WERI-Rb-1 (cell line): ENCODE measurements around the gene TLK1.

Source experiments
- DNase-seq: peaks from one replicate; pipeline ENCODE4 v3.0.0-alpha.2; 2020
- H3K27ac ChIP-seq: fragments of 250-450 bp; sonication (Bioruptor Pico); 2 replicates; pipeline ENCODE4 v1.5.1; 2020; ENCODE audit warnings: mild to moderate bottlenecking, moderate library complexity
- H3K27me3 ChIP-seq: fragments of 250-450 bp; sonication (Bioruptor Pico); 2 replicates; pipeline ENCODE4 v1.5.1; 2021; ENCODE audit warnings: mild to moderate bottlenecking, low read depth, moderate library complexity; ENCODE audit not compliant: insufficient read depth, severe bottlenecking
- H3K36me3 ChIP-seq: fragments of 250-450 bp; sonication (Bioruptor Pico); 2 replicates; pipeline ENCODE4 v1.5.1; 2020; ENCODE audit warnings: mild to moderate bottlenecking, moderate library complexity
- H3K4me3 ChIP-seq: 2 replicates; pipeline ENCODE4 v1.5.1; 2011; ENCODE audit warnings: low read depth, mild to moderate bottlenecking, control low read depth, low read length
- H3K9me3 ChIP-seq: fragments of 250-450 bp; sonication (Bioruptor Pico); 2 replicates; pipeline ENCODE4 v1.5.1; 2021; ENCODE audit warnings: mild to moderate bottlenecking, moderate library complexity; ENCODE audit not compliant: severe bottlenecking
- CTCF ChIP-seq: IDR thresholded peaks from 2 replicates; pipeline ENCODE4 v1.5.1; 2011; ENCODE audit warnings: low read depth, mild to moderate bottlenecking, control low read depth, inconsistent platforms, low read length

The TLK1 gene

GRCh38 chr2:171159372-171160118 is 1.1 kb downstream of the TLK1 start:
- Histone ChIP-seq H3K27me3 (no peaks in the 10 kb centered on the region), H3K9me3 (no peaks in the 10 kb centered on the region), H3K36me3 (no peaks in the 10 kb centered on the region), H3K27ac (peak overlapping the region; percentile 98), H3K4me3 (peak overlapping the region; percentile 63)
- peak; percentile 41; the same call in 1 of the 2 replicates for TF ChIP-seq CTCF
- DNase-seq: peak; percentile 70

GRCh38 chr2:171158790-171159371 is 1.8 kb downstream of the TLK1 start:
- peak overlapping the region; percentile 98 for H3K27ac ChIP-seq
- H3K27me3 ChIP-seq: no peaks in the 10 kb centered on the region
- no peaks in the 10 kb centered on the region for H3K9me3 ChIP-seq
- no peak for TF ChIP-seq CTCF
- peak overlapping the region; percentile 63 for H3K4me3 ChIP-seq
- DNase-seq: no peak
- no peaks in the 10 kb centered on the region for H3K36me3 ChIP-seq

GRCh38 chr2:171158036-171158789 is 2.5 kb downstream of the TLK1 start:
- no peaks in the 10 kb centered on the region for H3K27me3 ChIP-seq
- no peak for TF ChIP-seq CTCF
- H3K4me3 ChIP-seq: peak overlapping the region; percentile 63
- peak overlapping the region; percentile 98 for H3K27ac ChIP-seq
- H3K9me3 ChIP-seq: no peaks in the 10 kb centered on the region
- no peaks in the 10 kb centered on the region for H3K36me3 ChIP-seq
- DNase-seq: no peak

GRCh38 chr2:171157109-171157500 is 3.6 kb downstream of the TLK1 start:
- peak overlapping the region; percentile 0; the same call in 1 of the 2 replicates for H3K4me3 ChIP-seq
- no peak for DNase-seq
- H3K27ac ChIP-seq: peak overlapping the region; percentile 39
- no peak for TF ChIP-seq CTCF
- no peaks in the 10 kb centered on the region for H3K9me3 ChIP-seq
- no peaks in the 10 kb centered on the region for H3K36me3 ChIP-seq
- no peaks in the 10 kb centered on the region for H3K27me3 ChIP-seq

GRCh38 chr2:171154348-171154747 is 6.3 kb downstream of the TLK1 start:
- no peak overlapping the region; the same call in 1 of the 2 replicates for H3K27ac ChIP-seq
- H3K36me3 ChIP-seq: no peaks in the 10 kb centered on the region
- no peak for DNase-seq
- H3K4me3 ChIP-seq: no peak overlapping the region
- H3K27me3 ChIP-seq: no peaks in the 10 kb centered on the region
- H3K9me3 ChIP-seq: no peaks in the 10 kb centered on the region
- no peak for TF ChIP-seq CTCF
